Medulla oblongata (tissue), 1 donor: ENCODE results near the gene ST3GAL3.
A peak's percentile ranks its signal among the peaks of the same experiment; 100 is the strongest.

Source experiments
- DNase-seq: peaks from one replicate; pipeline ENCODE4 v3.0.0-alpha.2; 2015; ENCODE audit errors: extremely low spot score

The ST3GAL3 gene

GRCh38 chr1:43963006-43963405 is 255.7 kb downstream of the ST3GAL3 start:
- DNase-seq: no peak

- no peak for DNase-seq
Measured at GRCh38 chr1:43963890-43964289, 256.6 kb downstream of the ST3GAL3 start.

GRCh38 chr1:43965316-43965715 is 258.0 kb downstream of the ST3GAL3 start:
- DNase-seq: no peak

GRCh38 chr1:43968348-43968948 is 261.1 kb downstream of the ST3GAL3 start:
- DNase-seq: no peak

- no peak for DNase-seq
Measured at GRCh38 chr1:43969416-43969745, 262.0 kb downstream of the ST3GAL3 start.

GRCh38 chr1:43969746-43970466 is 262.6 kb downstream of the ST3GAL3 start, which contains the start of gene DPH2:
Gene DPH2, plus strand, starts transcription at chr1:43970010. Its CDS starts 166 bp downstream, at chr1:43970176.
- DNase-seq: peak; percentile 98

GRCh38 chr1:43970502-43970901 is 263.2 kb downstream of the ST3GAL3 start:
- no peak for DNase-seq

- DNase-seq: no peak
Measured at GRCh38 chr1:43970911-43971310, 263.6 kb downstream of the ST3GAL3 start.

- no peak for DNase-seq
Measured at GRCh38 chr1:43971336-43971980, 264.1 kb downstream of the ST3GAL3 start.

- DNase-seq: no peak
Measured at GRCh38 chr1:43973981-43974442, 266.7 kb downstream of the ST3GAL3 start.

GRCh38 chr1:43974443-43975248 is 267.3 kb downstream of the ST3GAL3 start, which contains the start of gene ATP6V0B:
Gene ATP6V0B, plus strand, starts transcription at chr1:43974960. Its CDS starts 81 bp downstream, at chr1:43975041.
- DNase-seq: peak; percentile 97

- DNase-seq: peak; percentile 71
Measured at GRCh38 chr1:43975249-43975961, 268.1 kb downstream of the ST3GAL3 start.

GRCh38 chr1:43976045-43976444 is 268.7 kb downstream of the ST3GAL3 start:
- no peak for DNase-seq

GRCh38 chr1:43976890-43977289 is 269.6 kb downstream of the ST3GAL3 start:
- DNase-seq: no peak

GRCh38 chr1:43977376-43978263 is 270.3 kb downstream of the ST3GAL3 start:
- no peak for DNase-seq

GRCh38 chr1:43978264-43978550 is 270.9 kb downstream of the ST3GAL3 start:
- DNase-seq: no peak

GRCh38 chr1:43978551-43979260 is 271.4 kb downstream of the ST3GAL3 start, which contains the start of gene B4GALT2:
Gene B4GALT2, plus strand, starts transcription at chr1:43979210. Its CDS starts 1,951 bp downstream, at chr1:43981161.
- peak; percentile 42 for DNase-seq

GRCh38 chr1:43979261-43979527 is 271.9 kb downstream of the ST3GAL3 start:
- no peak for DNase-seq

- peak; percentile 52 for DNase-seq
Measured at GRCh38 chr1:43979528-43980254, 272.4 kb downstream of the ST3GAL3 start.
